ENCODE measurements around the gene KRTAP10-6.
"Not testable (repeated sequence)": the region's sequence is repeated elsewhere in the genome, so short reads cannot be mapped to it uniquely, and the experiment has no call there.

The KRTAP10-6 gene

GRCh38 chr21:44612669-44613229 lies 20.4 kb upstream of the KRTAP10-6 start:
- H3K36me3 ChIP-seq (ENCODE audit: insufficient read depth, low read length): no peaks in the 10 kb centered on the region
- H3K4me1 ChIP-seq (ENCODE audit: insufficient read depth, low read length): no peaks in the 10 kb centered on the region
- H3K9me3 ChIP-seq (ENCODE audit: control insufficient read depth, insufficient read depth, low read length): peaks cover 5% of the 10 kb centered on the region; the same call in 1 of the 2 replicates
- no peak overlapping the region for H3K9ac ChIP-seq (ENCODE audit: low read depth, low read length)

- Histone ChIP-seq H3K4me1 (ENCODE audit: insufficient read depth, low read length) (no peaks in the 10 kb centered on the region), H3K9ac (ENCODE audit: low read depth, low read length) (no peak within 1 kb of the TSS), H3K9me3 (ENCODE audit: control insufficient read depth, insufficient read depth, low read length) (peaks cover 5% of the 10 kb centered on the region; the same call in 1 of the 2 replicates), H3K36me3 (ENCODE audit: insufficient read depth, low read length) (no peaks in the 10 kb centered on the region)
Observed at GRCh38 chr21:44612029-44612486, 19.8 kb upstream of the KRTAP10-6 start, which contains the start of gene KRTAP10-8. Gene KRTAP10-8 (plus strand): TSS chr21:44612079. CDS start chr21:44612101, 22 bp downstream.

- H3K4me1 ChIP-seq (ENCODE audit: insufficient read depth, low read length): no peaks in the 10 kb centered on the region
- peaks cover 5% of the 10 kb centered on the region; the same call in 1 of the 2 replicates for H3K9me3 ChIP-seq (ENCODE audit: control insufficient read depth, insufficient read depth, low read length)
- no peaks in the 10 kb centered on the region for H3K36me3 ChIP-seq (ENCODE audit: insufficient read depth, low read length)
- no peak overlapping the region for H3K9ac ChIP-seq (ENCODE audit: low read depth, low read length)
Observed at GRCh38 chr21:44611551-44611950, 19.2 kb upstream of the KRTAP10-6 start.

GRCh38 chr21:44610157-44610843 lies 18.0 kb upstream of the KRTAP10-6 start:
- H3K9me3 ChIP-seq (ENCODE audit: control insufficient read depth, insufficient read depth, low read length); H3K36me3 ChIP-seq (ENCODE audit: insufficient read depth, low read length); H3K4me1 ChIP-seq (ENCODE audit: insufficient read depth, low read length); H3K9ac ChIP-seq (ENCODE audit: low read depth, low read length): not testable (repeated sequence)

GRCh38 chr21:44609193-44609592 lies 16.9 kb upstream of the KRTAP10-6 start:
- Histone ChIP-seq H3K36me3 (ENCODE audit: insufficient read depth, low read length) (no peaks in the 10 kb centered on the region), H3K9me3 (ENCODE audit: control insufficient read depth, insufficient read depth, low read length) (peaks cover 5% of the 10 kb centered on the region; the same call in 1 of the 2 replicates), H3K4me1 (ENCODE audit: insufficient read depth, low read length) (no peaks in the 10 kb centered on the region), H3K9ac (ENCODE audit: low read depth, low read length) (no peak overlapping the region)

- Histone ChIP-seq H3K9me3 (ENCODE audit: control insufficient read depth, insufficient read depth, low read length) (peaks cover 5% of the 10 kb centered on the region; the same call in 1 of the 2 replicates), H3K36me3 (ENCODE audit: insufficient read depth, low read length) (no peaks in the 10 kb centered on the region), H3K9ac (ENCODE audit: low read depth, low read length) (no peak overlapping the region), H3K4me1 (ENCODE audit: insufficient read depth, low read length) (no peaks in the 10 kb centered on the region)
Observed at GRCh38 chr21:44606495-44606894, 14.2 kb upstream of the KRTAP10-6 start.

- H3K9ac ChIP-seq (ENCODE audit: low read depth, low read length): no peak overlapping the region
- no peaks in the 10 kb centered on the region for H3K4me1 ChIP-seq (ENCODE audit: insufficient read depth, low read length)
- H3K36me3 ChIP-seq (ENCODE audit: insufficient read depth, low read length): no peaks in the 10 kb centered on the region
- no peaks in the 10 kb centered on the region for H3K9me3 ChIP-seq (ENCODE audit: control insufficient read depth, insufficient read depth, low read length)
Observed at GRCh38 chr21:44603911-44604310, 11.6 kb upstream of the KRTAP10-6 start.

GRCh38 chr21:44603109-44603875 lies 11.0 kb upstream of the KRTAP10-6 start:
- Histone ChIP-seq H3K4me1 (ENCODE audit: insufficient read depth, low read length) (no peaks in the 10 kb centered on the region; the same call in 1 of the 2 replicates), H3K9ac (ENCODE audit: low read depth, low read length) (no peak overlapping the region), H3K9me3 (ENCODE audit: control insufficient read depth, insufficient read depth, low read length) (no peaks in the 10 kb centered on the region; the same call in 1 of the 2 replicates), H3K36me3 (ENCODE audit: insufficient read depth, low read length) (no peaks in the 10 kb centered on the region)

- Histone ChIP-seq H3K36me3 (ENCODE audit: insufficient read depth, low read length) (no peaks in the 10 kb centered on the region), H3K4me1 (ENCODE audit: insufficient read depth, low read length) (no peaks in the 10 kb centered on the region; the same call in 1 of the 2 replicates)
Observed at GRCh38 chr21:44602463-44602850, 10.2 kb upstream of the KRTAP10-6 start.

GRCh38 chr21:44601596-44602462 lies 9.5 kb upstream of the KRTAP10-6 start:
- Histone ChIP-seq H3K36me3 (ENCODE audit: insufficient read depth, low read length) (no peaks in the 10 kb centered on the region), H3K9ac (ENCODE audit: low read depth, low read length) (no peak overlapping the region), H3K4me1 (ENCODE audit: insufficient read depth, low read length) (no peaks in the 10 kb centered on the region; the same call in 1 of the 2 replicates), H3K9me3 (ENCODE audit: control insufficient read depth, insufficient read depth, low read length) (no peaks in the 10 kb centered on the region; the same call in 1 of the 2 replicates)

More at GRCh38 chr21:44602463-44602850, 10.2 kb upstream of the KRTAP10-6 start:
- Histone ChIP-seq H3K9ac (ENCODE audit: low read depth, low read length) (no peak overlapping the region), H3K9me3 (ENCODE audit: control insufficient read depth, insufficient read depth, low read length) (no peaks in the 10 kb centered on the region; the same call in 1 of the 2 replicates)

- H3K4me1 ChIP-seq (ENCODE audit: insufficient read depth, low read length); H3K36me3 ChIP-seq (ENCODE audit: insufficient read depth, low read length); H3K9me3 ChIP-seq (ENCODE audit: control insufficient read depth, insufficient read depth, low read length); H3K9ac ChIP-seq (ENCODE audit: low read depth, low read length): not testable (repeated sequence)
Observed at GRCh38 chr21:44601091-44601490, 8.8 kb upstream of the KRTAP10-6 start.

GRCh38 chr21:44600118-44600978 lies 8.0 kb upstream of the KRTAP10-6 start, which contains the start of gene KRTAP10-7:
Gene KRTAP10-7 (plus strand): TSS chr21:44600597. CDS start chr21:44600622, 25 bp downstream.
- H3K9ac ChIP-seq (ENCODE audit: low read depth, low read length); H3K36me3 ChIP-seq (ENCODE audit: insufficient read depth, low read length); H3K9me3 ChIP-seq (ENCODE audit: control insufficient read depth, insufficient read depth, low read length); H3K4me1 ChIP-seq (ENCODE audit: insufficient read depth, low read length): not testable (repeated sequence)

Data from ES-I3 (cell line).